Measurements from ENCODE around the gene ALDH3B2. TPM values are rescaled to one million over a fixed set of nuclear protein-coding genes. Genes with fewer than 3 reads are reported as not detected.

ALDH3B2 gene
- total and polyA plus RNA-seq, 2 experiments from 2014 or later: not detected

DNA sequence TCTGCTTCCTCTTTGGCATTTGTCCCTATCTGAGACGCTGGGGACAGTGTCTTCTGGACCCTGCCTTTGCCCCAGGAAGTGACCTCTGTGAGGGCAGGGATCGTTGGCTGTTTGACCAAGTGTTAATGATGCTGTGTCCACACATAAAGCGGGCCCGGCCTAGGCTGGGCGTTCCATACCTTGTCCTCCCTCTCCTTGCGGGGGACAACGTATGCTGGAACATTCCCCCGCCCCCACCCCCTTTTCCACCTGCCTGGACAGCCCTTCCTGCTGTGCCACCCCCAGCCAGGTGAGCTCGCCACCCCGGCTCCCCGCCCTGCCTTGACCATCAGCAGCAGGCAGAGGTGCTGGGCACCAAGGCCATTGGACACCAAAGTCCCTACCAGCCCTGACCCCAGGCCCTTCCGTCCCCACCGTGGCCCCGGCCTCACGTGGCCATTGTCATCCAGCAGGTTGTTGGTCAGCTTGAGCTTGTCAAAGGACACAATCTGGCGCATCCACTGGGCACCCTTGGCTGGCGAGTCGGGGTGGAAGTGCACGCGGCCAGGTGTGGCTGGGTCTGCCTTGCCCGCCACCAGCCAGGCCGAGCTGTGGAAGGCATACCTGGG lies 40.6 kb downstream of the ALDH3B2 start:
- Histone ChIP-seq H3F3A (replicated peaks; ENCODE audit: low read depth) (peaks cover 5% of the 10 kb centered on the region; the same call in 1 of the 2 replicates), H3K36me3 (ENCODE audit: insufficient read depth) (no peaks in the 10 kb centered on the region), H3K27me3 (ENCODE audit: insufficient read depth) (no peaks in the 10 kb centered on the region), H2AFZ (no peak overlapping the region), H3K4me2 (no peak overlapping the region), H3K9me2 (ENCODE audit: insufficient read depth) (no peaks in the 10 kb centered on the region), H4K20me1 (replicated peaks; ENCODE audit: insufficient read depth) (no peaks in the 10 kb centered on the region), H3K4me1 (ENCODE audit: insufficient read depth) (peaks cover 10% of the 10 kb centered on the region; the same call in 1 of the 2 replicates), H3K27ac (ENCODE audit: low read depth) (no peak overlapping the region), H3K79me2 (replicated peaks; ENCODE audit: insufficient read depth) (no peaks in the 10 kb centered on the region), H3K4me3 (no peak overlapping the region)
- no peak for TF ChIP-seq EZH2 (IDR thresholded peaks at IDR 0.05; ENCODE audit: low read depth, unreplicated experiment)
- TF ChIP-seq CREB1 (CRISPR knock-in tag; IDR thresholded peaks at IDR 0.05; ENCODE audit: low read depth): no peak
- TF ChIP-seq, protein P1, sequence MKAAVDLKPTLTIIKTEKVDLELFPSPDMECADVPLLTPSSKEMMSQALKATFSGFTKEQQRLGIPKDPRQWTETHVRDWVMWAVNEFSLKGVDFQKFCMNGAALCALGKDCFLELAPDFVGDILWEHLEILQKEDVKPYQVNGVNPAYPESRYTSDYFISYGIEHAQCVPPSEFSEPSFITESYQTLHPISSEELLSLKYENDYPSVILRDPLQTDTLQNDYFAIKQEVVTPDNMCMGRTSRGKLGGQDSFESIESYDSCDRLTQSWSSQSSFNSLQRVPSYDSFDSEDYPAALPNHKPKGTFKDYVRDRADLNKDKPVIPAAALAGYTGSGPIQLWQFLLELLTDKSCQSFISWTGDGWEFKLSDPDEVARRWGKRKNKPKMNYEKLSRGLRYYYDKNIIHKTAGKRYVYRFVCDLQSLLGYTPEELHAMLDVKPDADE (IDR thresholded peaks at IDR 0.05): no peak
- TF ChIP-seq, protein P2, sequence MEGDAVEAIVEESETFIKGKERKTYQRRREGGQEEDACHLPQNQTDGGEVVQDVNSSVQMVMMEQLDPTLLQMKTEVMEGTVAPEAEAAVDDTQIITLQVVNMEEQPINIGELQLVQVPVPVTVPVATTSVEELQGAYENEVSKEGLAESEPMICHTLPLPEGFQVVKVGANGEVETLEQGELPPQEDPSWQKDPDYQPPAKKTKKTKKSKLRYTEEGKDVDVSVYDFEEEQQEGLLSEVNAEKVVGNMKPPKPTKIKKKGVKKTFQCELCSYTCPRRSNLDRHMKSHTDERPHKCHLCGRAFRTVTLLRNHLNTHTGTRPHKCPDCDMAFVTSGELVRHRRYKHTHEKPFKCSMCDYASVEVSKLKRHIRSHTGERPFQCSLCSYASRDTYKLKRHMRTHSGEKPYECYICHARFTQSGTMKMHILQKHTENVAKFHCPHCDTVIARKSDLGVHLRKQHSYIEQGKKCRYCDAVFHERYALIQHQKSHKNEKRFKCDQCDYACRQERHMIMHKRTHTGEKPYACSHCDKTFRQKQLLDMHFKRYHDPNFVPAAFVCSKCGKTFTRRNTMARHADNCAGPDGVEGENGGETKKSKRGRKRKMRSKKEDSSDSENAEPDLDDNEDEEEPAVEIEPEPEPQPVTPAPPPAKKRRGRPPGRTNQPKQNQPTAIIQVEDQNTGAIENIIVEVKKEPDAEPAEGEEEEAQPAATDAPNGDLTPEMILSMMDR (conservative IDR thresholded peaks at IDR 0.05; ENCODE audit: low read depth in 2 of 2): no peak
- TF ChIP-seq JUNB (IDR thresholded peaks at IDR 0.05; ENCODE audit: unreplicated experiment): no peak
- no peak for TF ChIP-seq EZH2phosphoT487 (IDR thresholded peaks at IDR 0.05; ENCODE audit: unreplicated experiment)
- TF ChIP-seq NANOG (IDR thresholded peaks at IDR 0.05; ENCODE audit: borderline replicate concordance): no peak
- no peak for TF ChIP-seq ZNF331 (CRISPR knock-in tag; IDR thresholded peaks at IDR 0.05; ENCODE audit: low read depth)
- TF ChIP-seq ZNF462 (CRISPR knock-in tag; IDR thresholded peaks at IDR 0.05): no peak
- TF ChIP-seq POLR2AphosphoS5 (IDR thresholded peaks at IDR 0.05; ENCODE audit: low read depth): no peak
- TF ChIP-seq STAT1 (IDR thresholded peaks at IDR 0.05; ENCODE audit: unreplicated experiment): no peak
- TF ChIP-seq ZNF114 (CRISPR knock-in tag; IDR thresholded peaks at IDR 0.05): no peak
- no peak for TF ChIP-seq REST (IDR thresholded peaks at IDR 0.05; ENCODE audit: unreplicated experiment)
- H3K36me3 Mint-ChIP-seq (ENCODE audit: low read depth): no peaks in the 10 kb centered on the region; the same call in 2 of the 3 replicates
- DNase-seq (ENCODE audit: low spot score): no peak
- no peak overlapping the region for H3K27ac Mint-ChIP-seq
- no peak for ATAC-seq
- H3K9me3 Mint-ChIP-seq: no peaks in the 10 kb centered on the region; the same call in 1 of the 3 replicates
- peaks cover 20% of the 10 kb centered on the region for H3K27me3 Mint-ChIP-seq (ENCODE audit: insufficient read depth, low read depth, poor library complexity)
- H3K4me1 Mint-ChIP-seq: peaks cover 19% of the 10 kb centered on the region; the same call in 2 of the 3 replicates
- no peak overlapping the region for H3K4me3 Mint-ChIP-seq
